ENCODE measurements around the gene EIF3D.

Gene EIF3D

GRCh38 chr22:36505998-36506635 is 22.8 kb downstream of the EIF3D start:
- no peak for DNase-seq

DNA sequence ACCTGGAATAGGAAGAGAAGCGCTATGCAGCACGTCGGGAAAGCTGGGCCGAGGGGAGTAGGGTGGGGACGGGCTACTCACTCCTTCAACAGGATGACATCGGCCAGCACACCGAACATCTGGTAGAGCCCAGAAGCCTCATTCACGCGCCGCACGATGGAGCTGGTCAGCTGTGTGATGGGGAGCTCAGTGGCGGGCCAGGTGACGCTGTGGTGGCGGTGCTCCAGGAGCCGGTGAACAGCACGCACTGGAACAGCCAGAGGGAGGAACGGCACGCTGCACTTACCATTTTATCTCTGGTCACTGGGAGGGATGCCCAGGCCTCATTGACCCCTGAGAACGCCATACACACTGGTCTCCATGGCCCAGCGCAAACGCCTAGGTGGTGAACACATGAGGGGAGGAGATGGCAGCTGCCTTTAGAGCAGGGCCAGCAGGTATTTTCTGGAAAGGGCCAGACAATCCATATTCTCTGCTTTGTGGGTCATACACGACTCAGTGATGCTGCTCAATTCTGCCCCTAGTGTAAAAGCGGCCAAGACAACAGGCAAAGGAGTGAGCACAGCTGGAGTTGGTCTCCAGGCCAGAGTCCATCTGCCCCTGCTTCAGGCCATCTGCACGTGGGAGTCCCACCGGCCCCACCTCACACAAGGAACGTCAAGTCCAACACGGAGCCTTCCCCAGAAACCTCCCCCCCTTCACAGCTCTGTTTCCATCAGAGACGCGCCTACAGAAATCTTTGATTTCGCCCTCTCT is 30.9 kb downstream of the EIF3D start:
- DNase-seq: no peak

- no peak for DNase-seq
These were observed 35.3 kb downstream of the EIF3D start for GRCh38 chr22:36493690-36494110.

DNA sequence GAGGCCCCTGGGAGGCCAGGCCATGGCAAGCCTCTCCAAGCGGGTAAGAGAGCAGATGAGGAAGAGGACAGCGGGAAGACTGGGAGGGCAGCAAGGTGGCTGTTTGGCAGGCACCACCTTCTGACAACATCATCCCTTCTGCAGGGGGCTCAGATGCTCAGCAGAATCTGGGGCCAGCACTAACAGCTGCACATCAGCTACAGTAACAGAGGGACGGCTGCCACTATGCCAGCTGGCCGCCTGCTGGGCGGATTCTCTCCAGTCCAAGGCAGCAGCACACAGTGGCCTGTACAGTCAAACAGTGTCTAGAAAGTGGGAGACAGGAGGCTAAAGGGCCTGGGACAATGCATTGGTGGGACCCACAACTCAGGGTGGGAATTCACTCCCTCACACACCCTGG is 36.9 kb downstream of the EIF3D start:
- DNase-seq: no peak

GRCh38 chr22:36491155-36491554 is 37.8 kb downstream of the EIF3D start:
- no peak for DNase-seq

DNA sequence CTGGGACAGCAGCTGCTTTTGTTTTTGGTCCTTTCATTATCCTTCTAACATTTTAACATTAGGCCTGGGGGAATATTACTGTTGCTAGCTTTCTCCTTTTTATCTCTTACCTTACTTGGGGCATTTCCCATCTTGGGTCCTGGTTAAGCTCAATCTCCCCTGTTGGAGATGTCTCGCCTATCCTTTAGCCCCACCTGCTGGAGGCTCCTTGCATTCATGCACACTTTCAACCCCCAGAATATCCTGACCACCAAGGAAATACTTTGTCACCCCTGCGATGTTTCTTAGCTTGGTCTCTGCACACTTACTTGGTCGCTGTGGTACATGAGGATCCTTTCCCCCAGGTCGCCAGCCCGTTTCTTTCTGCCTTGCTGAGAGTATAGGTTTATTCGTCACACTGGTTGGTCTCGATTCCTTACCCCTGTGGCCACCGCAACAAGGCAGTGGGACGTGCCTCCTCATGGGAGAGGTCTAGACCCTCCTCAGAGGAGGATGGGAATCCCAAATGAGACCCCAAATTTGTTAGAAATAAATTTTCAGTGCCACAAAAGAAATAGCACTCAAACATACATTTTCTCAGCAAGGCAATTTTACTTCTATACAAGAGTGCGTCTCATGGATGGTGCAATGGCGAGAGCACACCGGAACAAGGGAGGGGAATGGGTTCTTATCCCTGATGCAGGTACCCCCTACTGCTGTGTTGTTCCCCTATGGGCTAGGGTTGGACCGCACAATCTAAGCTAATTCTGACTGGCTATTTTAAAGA is 42.2 kb downstream of the EIF3D start:
- peak; percentile 67 for DNase-seq

DNA sequence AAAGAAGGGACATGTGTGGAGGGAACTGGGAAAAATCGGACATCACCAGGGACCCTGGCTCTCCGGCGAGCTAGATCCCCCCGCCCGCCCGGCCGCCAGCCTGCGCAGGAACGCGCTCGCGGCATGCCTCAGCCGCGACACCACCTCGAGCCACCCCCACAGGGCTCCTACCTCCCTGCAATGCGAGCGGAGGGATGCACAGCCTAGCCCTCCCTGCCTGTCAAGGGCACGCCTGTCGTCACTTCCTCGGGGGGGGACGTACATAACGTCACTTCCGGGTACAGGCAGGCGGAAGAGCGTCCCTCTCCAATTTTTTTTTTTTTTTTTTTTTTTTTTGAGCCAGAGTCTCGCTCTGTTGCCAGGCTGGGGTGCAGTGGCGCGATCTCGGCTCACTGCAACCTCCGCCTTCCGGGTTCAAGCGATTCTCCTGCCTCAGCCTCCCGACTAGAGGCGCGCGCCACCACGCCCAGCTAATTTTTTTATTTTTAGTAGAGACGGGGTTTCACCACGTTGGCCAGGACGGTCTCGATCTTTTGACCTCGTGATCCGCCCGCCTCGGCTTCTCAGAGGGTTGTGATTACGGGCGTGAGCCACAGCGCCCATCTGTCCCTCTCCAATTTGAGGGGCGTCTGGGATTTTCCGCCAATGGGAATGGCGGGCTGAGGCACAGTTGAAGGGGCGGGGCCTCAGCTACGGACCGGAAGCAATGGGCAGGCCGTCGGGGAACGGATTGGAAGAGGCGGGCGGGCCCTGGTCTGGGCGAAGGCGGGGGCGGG is 47.4 kb downstream of the EIF3D start, which contains the start of gene TXN2:
TXN2 (minus strand) TSS at position 248 of the 776 bp plus-strand sequence. CDS start 803 bp downstream, outside the sequence.
- peak; percentile 95 for DNase-seq

DNA sequence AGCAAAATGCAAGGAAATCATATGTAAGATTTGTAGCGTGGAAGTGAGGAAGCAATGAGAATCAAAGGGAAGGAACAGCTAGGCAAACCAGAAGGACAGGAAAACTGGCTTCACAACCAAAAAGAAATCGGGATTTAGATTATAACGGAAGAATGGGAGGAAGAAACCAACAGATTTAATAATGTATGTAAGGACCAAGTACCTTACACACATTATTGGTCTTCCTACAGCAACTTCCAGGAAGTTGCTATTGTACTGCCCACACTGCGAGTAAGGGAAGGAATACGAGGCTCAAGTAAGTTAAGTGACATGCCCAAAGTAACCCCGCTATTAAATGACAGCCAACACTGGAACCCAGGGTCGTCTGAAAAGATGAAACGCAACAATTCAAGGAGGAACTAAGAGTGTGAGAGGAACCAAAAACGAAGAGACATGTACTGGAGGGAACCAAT is 48.0 kb downstream of the EIF3D start:
- no peak for DNase-seq

GRCh38 chr22:36478966-36479365 is 50.0 kb downstream of the EIF3D start:
- DNase-seq: no peak

DNA sequence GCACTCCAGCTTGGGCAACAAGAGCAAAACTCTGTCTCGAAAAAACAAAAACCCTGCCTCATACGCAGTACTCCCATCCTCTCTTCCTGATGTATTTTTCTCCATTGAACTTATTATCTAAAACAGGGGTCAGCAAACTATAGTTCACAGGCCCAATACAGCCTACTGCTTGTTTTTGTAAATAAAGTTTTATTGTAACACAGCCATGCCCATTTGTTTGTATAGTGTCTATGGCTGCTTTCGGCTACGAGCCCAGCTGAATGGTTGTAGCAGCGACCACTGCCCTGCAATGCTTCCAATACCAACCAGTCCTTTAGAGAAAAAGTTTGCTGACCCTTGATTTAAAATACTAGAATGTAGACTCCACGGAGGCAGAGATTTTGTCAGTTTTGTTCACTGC is 53.6 kb downstream of the EIF3D start:
- DNase-seq: no peak

GRCh38 chr22:36472689-36473088 is 56.3 kb downstream of the EIF3D start:
- no peak for DNase-seq

GRCh38 chr22:36471341-36471821 is 57.6 kb downstream of the EIF3D start:
- DNase-seq: no peak

GRCh38 chr22:36470994-36471331 is 58.0 kb downstream of the EIF3D start:
- no peak for DNase-seq

GRCh38 chr22:36470162-36470993 is 58.6 kb downstream of the EIF3D start:
- peak; percentile 81 for DNase-seq

DNA sequence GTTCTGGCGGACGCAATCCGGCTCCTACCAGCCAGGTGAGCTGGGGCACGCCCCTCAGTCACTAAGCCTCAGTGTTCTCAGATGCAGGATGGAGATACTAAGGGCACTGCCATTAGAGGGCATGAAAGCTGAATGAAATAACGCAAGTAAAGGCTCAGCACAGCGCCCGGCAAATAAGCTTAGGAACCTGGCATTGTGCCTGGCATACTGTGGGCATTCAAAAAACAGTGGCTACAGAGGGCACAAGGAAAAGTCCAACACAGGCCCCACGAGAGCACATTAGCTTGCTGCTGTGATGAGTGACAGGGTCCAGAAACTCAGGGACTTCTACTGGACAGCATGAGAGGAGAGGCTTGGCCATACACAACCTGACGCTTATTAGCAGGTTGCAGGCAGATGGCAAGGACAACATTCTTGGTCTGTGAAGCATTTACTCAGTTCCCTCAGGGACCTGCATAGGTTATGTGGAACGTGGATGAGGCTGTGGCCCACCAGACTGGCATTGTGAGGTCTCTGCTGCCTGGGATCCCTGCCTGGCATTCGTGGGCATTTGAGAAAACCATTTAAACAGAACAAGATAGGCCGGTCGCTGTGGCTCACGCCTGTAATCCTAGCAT is 59.8 kb downstream of the EIF3D start:
- DNase-seq: no peak

- DNase-seq: no peak
These were observed 61.0 kb downstream of the EIF3D start for GRCh38 chr22:36467946-36468345.

GRCh38 chr22:36467042-36467810 is 61.7 kb downstream of the EIF3D start:
- no peak for DNase-seq

DNA sequence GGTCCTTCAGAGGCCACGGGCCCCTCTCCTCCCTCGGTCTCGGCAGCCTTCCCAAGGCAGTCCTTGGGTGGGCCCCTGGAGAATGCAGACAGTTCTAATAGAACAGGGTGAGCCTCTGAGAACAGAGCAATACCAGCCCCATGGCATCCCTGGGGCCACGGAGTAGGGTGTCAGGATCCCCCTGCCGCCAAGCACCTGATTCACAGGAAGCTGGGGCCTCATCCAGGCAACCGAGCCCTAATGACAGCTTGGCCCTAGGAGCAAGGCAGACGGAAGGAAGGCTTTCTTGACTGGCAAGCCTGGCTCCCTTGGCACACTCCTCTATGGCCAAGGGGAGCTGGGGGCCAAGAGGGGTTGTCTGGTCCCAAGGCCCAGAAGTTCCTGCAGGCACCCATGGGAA is 62.7 kb downstream of the EIF3D start:
- DNase-seq: no peak

DNA sequence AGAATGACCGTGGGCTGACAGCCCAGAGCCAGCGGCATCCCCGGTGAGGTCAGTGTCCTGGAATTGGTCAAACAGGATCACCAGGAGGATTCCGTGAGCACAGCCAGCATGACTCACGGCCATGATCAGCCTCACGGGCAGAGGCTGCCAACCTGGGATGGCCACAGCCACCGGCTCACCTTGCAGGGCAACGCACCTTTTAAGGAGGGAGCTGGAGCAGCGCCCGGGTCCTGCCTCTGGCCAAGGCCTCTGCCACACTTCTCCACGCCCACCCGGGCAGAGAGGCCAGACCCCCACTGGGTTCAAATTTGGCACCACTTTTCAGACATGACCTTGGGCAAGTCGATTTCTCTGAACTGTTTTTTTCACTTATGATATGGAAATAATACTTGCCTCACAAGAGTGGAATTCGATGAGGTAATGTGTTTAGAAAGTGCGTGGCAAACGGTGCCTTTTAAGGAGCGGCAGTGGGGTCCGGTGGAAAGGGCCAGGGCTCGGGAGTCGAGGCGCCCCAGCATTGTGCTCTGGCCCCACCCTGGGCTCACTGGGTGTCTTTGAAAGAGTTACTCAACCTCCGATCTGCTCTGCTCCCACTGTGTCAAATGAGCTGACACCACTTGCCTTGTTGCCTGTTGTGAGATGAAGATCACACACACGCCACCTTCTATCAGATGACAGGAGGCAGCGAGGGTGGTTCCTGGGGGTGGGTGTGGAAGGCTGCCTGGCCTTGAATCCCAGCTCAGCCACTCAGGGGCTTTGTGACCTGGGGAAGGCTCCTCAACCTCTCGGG is 63.5 kb downstream of the EIF3D start:
- DNase-seq: no peak
